RWPE2 (cell line): ENCODE results near the gene MAML1.

Source experiments
- ATAC-seq: fragments of 200-7000 bp; cut with Tn5 transposase; 3 replicates; pipeline ENCODE4 v1.9.1; 2021; ENCODE audit warnings: low read depth
- DNase-seq: peaks from one replicate; pipeline ENCODE4 v3.0.0-alpha.2; 2020; ENCODE audit warnings: low spot score
- H3K27ac ChIP-seq: fragments of 450-650 bp; 2 replicates; pipeline ENCODE4 v1.5.1; 2017; ENCODE audit warnings: mild to moderate bottlenecking; ENCODE audit not compliant: poor library complexity, severe bottlenecking
- H3K27me3 ChIP-seq: fragments of 250-450 bp; sonication (Bioruptor Pico); 2 replicates; pipeline ENCODE4 v1.5.1; 2021; ENCODE audit warnings: mild to moderate bottlenecking, moderate library complexity; ENCODE audit not compliant: insufficient read depth, poor library complexity, severe bottlenecking
- H3K36me3 ChIP-seq: fragments of 250-450 bp; sonication (Bioruptor Pico); 2 replicates; pipeline ENCODE4 v1.5.1; 2020; ENCODE audit warnings: low read depth, mild to moderate bottlenecking, moderate library complexity
- H3K4me1 ChIP-seq: fragments of 250-450 bp; sonication (Bioruptor Pico); 2 replicates; pipeline ENCODE4 v1.5.1; 2021; ENCODE audit warnings: mild to moderate bottlenecking, moderate library complexity; ENCODE audit not compliant: insufficient read depth, poor library complexity, severe bottlenecking
- H3K4me3 ChIP-seq: fragments of 250-450 bp; sonication (Bioruptor Pico); 2 replicates; pipeline ENCODE4 v1.5.1; 2021; ENCODE audit warnings: mild to moderate bottlenecking, moderate library complexity; ENCODE audit not compliant: severe bottlenecking
- H3K9me3 ChIP-seq: fragments of 250-450 bp; sonication (Bioruptor Pico); 2 replicates; pipeline ENCODE4 v1.5.1; 2021; ENCODE audit warnings: mild to moderate bottlenecking, moderate library complexity; ENCODE audit not compliant: severe bottlenecking
- CTCF ChIP-seq: fragments of 450-650 bp; IDR thresholded peaks from one replicate; pipeline ENCODE4 v1.5.1; 2017; ENCODE audit warnings: mild to moderate bottlenecking, moderate library complexity; ENCODE audit not compliant: poor library complexity, severe bottlenecking

The MAML1 gene

GRCh38 chr5:179746872-179747271 lies 14.2 kb downstream of the MAML1 start:
- H3K27me3 ChIP-seq = no peaks in the 10 kb centered on the region
- H3K9me3 ChIP-seq = no peaks in the 10 kb centered on the region
- H3K36me3 ChIP-seq = peaks cover 28% of the 10 kb centered on the region
- TF ChIP-seq CTCF = no peak
- no peaks in the 10 kb centered on the region for H3K4me1 ChIP-seq
- ATAC-seq (no peak), DNase-seq (no peak)
- no peak overlapping the region for H3K27ac ChIP-seq
- no peak overlapping the region for H3K4me3 ChIP-seq

GRCh38 chr5:179747811-179748210 lies 15.2 kb downstream of the MAML1 start:
- Histone ChIP-seq H3K36me3 (peaks cover 28% of the 10 kb centered on the region), H3K9me3 (no peaks in the 10 kb centered on the region), H3K4me1 (no peaks in the 10 kb centered on the region), H3K27me3 (no peaks in the 10 kb centered on the region), H3K27ac (no peak overlapping the region), H3K4me3 (no peak overlapping the region)
- no peak for DNase-seq
- no peak for ATAC-seq
- TF ChIP-seq CTCF = no peak

DNA sequence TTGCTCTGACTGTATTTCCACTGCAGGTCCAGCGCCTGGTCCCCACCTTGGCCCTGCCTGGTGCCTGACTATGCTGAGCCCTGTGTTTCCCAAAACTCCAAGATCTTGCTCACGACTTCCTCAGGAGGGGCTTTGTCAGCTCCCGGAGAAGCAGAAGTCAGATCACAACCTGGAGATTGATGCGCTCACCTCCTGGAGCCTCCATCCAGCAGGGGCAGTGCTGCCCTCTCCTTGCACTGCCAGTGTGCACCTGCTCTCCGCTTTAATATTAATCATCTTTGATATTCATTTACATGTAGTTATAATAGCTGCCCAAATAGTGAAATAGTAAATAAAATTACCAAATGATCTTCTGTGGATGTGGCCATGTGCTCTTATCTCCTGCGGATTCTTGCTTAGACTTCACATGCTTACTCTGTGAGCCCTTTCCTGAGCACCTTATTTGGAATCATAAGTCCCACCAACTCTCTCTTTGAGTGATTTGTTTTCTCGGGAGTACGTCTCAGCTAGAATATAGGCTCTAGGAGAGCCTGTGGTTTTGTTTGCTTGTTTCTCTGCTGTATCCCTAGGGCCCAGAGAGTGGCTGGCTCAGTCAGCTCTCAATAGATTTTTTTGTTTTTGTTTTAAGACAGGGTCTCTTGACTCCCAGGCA lies 17.4 kb downstream of the MAML1 start:
- Histone ChIP-seq H3K27ac (no peak overlapping the region), H3K4me1 (no peaks in the 10 kb centered on the region), H3K4me3 (no peak overlapping the region), H3K9me3 (no peaks in the 10 kb centered on the region), H3K36me3 (peaks cover 25% of the 10 kb centered on the region), H3K27me3 (no peaks in the 10 kb centered on the region)
- TF ChIP-seq CTCF = no peak
- DNase-seq = no peak
- ATAC-seq = no peak

- no peak for TF ChIP-seq CTCF
- Histone ChIP-seq H3K4me1 (no peaks in the 10 kb centered on the region), H3K27me3 (no peaks in the 10 kb centered on the region), H3K36me3 (peaks cover 21% of the 10 kb centered on the region), H3K27ac (no peak overlapping the region), H3K9me3 (no peaks in the 10 kb centered on the region), H3K4me3 (no peak overlapping the region)
- ATAC-seq (no peak), DNase-seq (no peak)
These were observed 21.3 kb downstream of the MAML1 start for GRCh38 chr5:179753971-179754370.

GRCh38 chr5:179755022-179755421 lies 22.4 kb downstream of the MAML1 start:
- Histone ChIP-seq H3K4me3 (no peak overlapping the region), H3K9me3 (no peaks in the 10 kb centered on the region), H3K36me3 (peaks cover 21% of the 10 kb centered on the region), H3K27me3 (no peaks in the 10 kb centered on the region), H3K4me1 (no peaks in the 10 kb centered on the region), H3K27ac (no peak overlapping the region)
- no peak for ATAC-seq
- no peak for TF ChIP-seq CTCF
- no peak for DNase-seq
